Measurements from ENCODE around the gene NACC2.

NACC2 gene

DNA sequence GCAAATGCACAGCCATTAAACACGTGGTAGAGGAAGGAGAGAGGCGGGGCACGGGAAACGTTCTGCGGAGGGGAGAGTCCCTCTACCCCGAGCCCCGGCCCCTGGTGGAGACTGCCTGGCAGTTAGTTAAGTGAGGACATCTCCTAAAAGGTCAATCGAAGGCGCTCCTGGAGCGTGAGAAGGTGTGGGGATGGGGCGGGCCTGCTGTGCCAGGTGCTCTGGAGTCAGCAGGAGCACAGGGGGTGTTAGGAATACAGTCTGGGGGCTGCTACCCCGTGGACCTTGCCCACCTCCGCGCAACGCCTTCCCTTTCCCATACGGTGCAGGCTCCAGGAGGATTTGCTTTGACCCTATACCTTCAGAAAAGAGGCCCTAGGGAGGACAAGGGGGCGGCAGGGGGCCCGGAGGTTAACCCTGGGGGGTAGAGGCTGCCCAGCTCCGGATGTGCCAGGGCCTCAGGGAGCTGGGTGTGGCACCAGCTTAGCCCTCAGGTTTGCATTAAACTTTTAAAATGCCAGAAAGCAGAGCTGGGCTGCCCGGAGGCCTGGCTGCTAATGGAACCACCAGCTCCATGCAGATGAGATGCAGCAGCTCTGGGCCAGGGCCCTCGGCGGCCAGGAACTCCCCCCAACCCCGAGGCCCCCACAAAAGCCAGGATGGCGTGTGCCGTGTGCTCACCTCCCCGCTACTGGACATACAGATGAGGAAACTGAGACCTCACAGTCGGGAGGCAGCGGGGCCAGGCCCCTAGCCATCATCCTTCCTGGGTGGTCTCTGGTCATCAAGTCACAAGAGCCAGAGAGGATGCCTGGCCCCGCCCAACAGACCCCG is 39.2 kb downstream of the NACC2 start:
- TF ChIP-seq, protein P1, sequence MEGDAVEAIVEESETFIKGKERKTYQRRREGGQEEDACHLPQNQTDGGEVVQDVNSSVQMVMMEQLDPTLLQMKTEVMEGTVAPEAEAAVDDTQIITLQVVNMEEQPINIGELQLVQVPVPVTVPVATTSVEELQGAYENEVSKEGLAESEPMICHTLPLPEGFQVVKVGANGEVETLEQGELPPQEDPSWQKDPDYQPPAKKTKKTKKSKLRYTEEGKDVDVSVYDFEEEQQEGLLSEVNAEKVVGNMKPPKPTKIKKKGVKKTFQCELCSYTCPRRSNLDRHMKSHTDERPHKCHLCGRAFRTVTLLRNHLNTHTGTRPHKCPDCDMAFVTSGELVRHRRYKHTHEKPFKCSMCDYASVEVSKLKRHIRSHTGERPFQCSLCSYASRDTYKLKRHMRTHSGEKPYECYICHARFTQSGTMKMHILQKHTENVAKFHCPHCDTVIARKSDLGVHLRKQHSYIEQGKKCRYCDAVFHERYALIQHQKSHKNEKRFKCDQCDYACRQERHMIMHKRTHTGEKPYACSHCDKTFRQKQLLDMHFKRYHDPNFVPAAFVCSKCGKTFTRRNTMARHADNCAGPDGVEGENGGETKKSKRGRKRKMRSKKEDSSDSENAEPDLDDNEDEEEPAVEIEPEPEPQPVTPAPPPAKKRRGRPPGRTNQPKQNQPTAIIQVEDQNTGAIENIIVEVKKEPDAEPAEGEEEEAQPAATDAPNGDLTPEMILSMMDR (IDR thresholded peaks at IDR 0.05; ENCODE audit: low read depth, low read length): no peak
- no peak for TF ChIP-seq EZH2phosphoT487 (IDR thresholded peaks at IDR 0.05; ENCODE audit: low read depth)

DNA sequence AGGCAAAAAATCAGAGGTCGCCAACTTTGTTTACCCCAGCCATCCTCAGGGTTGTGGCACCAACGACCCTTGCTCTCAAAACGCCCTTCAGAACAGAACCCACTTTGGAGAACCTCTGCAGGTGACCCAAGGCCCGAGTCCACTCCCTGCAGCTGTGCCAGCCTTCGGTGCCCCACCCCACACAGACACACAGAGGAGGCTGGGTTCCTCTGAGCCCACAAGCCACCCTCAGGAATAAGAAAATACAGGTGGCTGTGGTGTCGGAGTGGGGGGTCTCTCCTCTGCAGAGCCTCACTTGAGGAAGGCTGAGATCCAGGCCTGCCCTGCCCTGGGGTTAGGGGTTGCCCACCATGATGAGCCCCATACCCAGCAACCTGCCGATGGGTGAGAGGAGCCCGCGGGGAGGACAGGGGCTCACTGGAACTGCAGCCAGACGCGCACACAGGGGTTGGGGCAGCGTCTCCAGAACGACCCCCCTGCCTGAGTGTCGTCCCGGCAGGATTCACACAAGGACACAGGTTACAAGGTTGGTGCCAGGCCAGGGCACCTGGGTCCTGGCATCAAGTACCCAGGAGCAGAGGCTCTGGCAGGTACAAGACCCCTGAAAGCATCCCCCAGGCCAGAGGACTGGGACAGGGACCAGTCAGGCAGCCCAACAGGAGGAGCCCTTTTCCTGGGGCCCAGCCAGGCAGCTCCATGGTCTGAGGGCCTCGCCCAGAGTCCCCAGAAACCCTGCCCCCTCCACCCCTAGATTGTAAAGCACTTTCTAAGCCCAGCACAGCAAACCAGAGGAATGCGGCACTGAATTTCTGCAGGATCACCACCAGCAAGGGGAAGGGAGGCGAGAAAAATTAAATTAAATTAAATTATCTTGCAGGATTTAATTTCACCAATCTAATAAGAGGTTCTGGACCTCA is 40.0 kb downstream of the NACC2 start:
- H3K4me3 ChIP-seq (ENCODE audit: low read length): no peak overlapping the region
- H3K4me1 ChIP-seq (ENCODE audit: low read length): no peaks in the 10 kb centered on the region
- no peak overlapping the region for H3K4me2 ChIP-seq (ENCODE audit: low read length)

More for the DNA sequence above, 39.2 kb downstream of the NACC2 start:
- Histone ChIP-seq H3K4me2 (ENCODE audit: low read length) (no peak overlapping the region), H4K20me1 (ENCODE audit: insufficient read depth, low read length) (no peaks in the 10 kb centered on the region), H3K27ac (ENCODE audit: low read length) (no peak overlapping the region), H3K9ac (ENCODE audit: low read length) (no peak overlapping the region), H3K36me3 (replicated peaks; ENCODE audit: low read depth, low read length) (no peaks in the 10 kb centered on the region), H3K27me3 (ENCODE audit: low read depth, low read length) (peaks cover 7% of the 10 kb centered on the region; the same call in 1 of the 2 replicates), H3K4me3 (ENCODE audit: low read length) (no peak overlapping the region), H3K9me3 (ENCODE audit: insufficient read depth, low read length) (no peaks in the 10 kb centered on the region), H2AFZ (ENCODE audit: low read depth, low read length) (no peak overlapping the region), H3K79me2 (ENCODE audit: low read length) (no peaks in the 10 kb centered on the region), H3K4me1 (ENCODE audit: low read length) (no peaks in the 10 kb centered on the region)

DNA sequence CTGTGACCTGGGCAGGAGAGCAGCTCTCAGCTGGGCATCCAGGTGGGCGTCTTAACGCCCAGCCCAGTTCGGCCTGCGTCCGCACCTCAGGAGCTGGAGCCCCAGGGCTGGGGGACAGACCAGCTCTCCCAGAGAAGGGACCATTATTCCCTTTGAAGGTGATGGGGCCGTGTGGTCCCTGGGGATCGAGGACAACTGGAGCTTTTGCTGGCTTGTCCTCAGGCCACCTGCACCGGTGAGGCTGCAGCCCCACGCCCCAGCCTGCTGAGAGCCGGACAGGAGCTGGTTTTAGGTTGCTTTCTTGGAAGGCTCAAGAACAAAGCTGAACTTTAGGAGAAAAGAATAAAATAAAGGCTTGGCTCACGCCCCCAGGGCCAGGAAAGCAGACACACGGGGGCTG is 40.9 kb downstream of the NACC2 start:
- H3K4me3 ChIP-seq (ENCODE audit: low read length): no peak overlapping the region
- no peak overlapping the region for H2AFZ ChIP-seq (ENCODE audit: low read depth, low read length)
- H3K9ac ChIP-seq (ENCODE audit: low read length): no peak overlapping the region
- no peaks in the 10 kb centered on the region for H3K36me3 ChIP-seq (replicated peaks; ENCODE audit: low read depth, low read length)
- H3K27me3 ChIP-seq (ENCODE audit: low read depth, low read length): peaks cover 7% of the 10 kb centered on the region; the same call in 1 of the 2 replicates
- H3K79me2 ChIP-seq (ENCODE audit: low read length): no peaks in the 10 kb centered on the region
- H4K20me1 ChIP-seq (ENCODE audit: insufficient read depth, low read length): no peaks in the 10 kb centered on the region
- no peak overlapping the region for H3K4me2 ChIP-seq (ENCODE audit: low read length)
- no peak overlapping the region for H3K27ac ChIP-seq (ENCODE audit: low read length)
- H3K4me1 ChIP-seq (ENCODE audit: low read length): no peaks in the 10 kb centered on the region
- no peak for TF ChIP-seq EZH2phosphoT487 (IDR thresholded peaks at IDR 0.05; ENCODE audit: low read depth)
- TF ChIP-seq, protein P1 (IDR thresholded peaks at IDR 0.05; ENCODE audit: low read depth, low read length): no peak
- no peaks in the 10 kb centered on the region for H3K9me3 ChIP-seq (ENCODE audit: insufficient read depth, low read length)

More for the DNA sequence above, 40.0 kb downstream of the NACC2 start:
- H3K79me2 ChIP-seq (ENCODE audit: low read length): no peaks in the 10 kb centered on the region
- H3K36me3 ChIP-seq (replicated peaks; ENCODE audit: low read depth, low read length): no peaks in the 10 kb centered on the region
- peaks cover 7% of the 10 kb centered on the region; the same call in 1 of the 2 replicates for H3K27me3 ChIP-seq (ENCODE audit: low read depth, low read length)
- TF ChIP-seq EZH2phosphoT487 (IDR thresholded peaks at IDR 0.05; ENCODE audit: low read depth): no peak
- TF ChIP-seq, protein P1 (IDR thresholded peaks at IDR 0.05; ENCODE audit: low read depth, low read length): no peak
- H3K27ac ChIP-seq (ENCODE audit: low read length): no peak overlapping the region
- no peaks in the 10 kb centered on the region for H3K9me3 ChIP-seq (ENCODE audit: insufficient read depth, low read length)
- no peaks in the 10 kb centered on the region for H4K20me1 ChIP-seq (ENCODE audit: insufficient read depth, low read length)
- no peak overlapping the region for H3K9ac ChIP-seq (ENCODE audit: low read length)
- no peak overlapping the region for H2AFZ ChIP-seq (ENCODE audit: low read depth, low read length)

DNA sequence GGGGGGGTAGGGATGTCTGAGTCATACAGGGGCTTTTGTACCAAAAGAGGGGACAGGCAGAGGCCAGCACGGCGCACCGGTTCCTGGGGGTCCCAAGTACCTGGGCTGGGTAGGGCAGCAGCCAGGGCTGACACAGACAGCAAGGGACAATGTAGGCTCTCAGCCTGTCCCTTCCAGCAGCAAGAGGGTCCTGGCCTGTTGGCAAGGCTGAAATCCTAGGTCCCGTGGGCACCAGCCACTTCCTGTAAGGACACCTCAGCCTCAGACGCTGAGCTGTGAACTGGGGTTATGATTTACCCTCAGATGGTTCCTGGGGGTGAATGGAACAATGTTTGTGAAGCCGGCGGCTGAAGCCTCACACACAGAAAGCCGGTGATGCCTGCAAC is 41.3 kb downstream of the NACC2 start:
- H3K79me2 ChIP-seq (ENCODE audit: low read length): no peaks in the 10 kb centered on the region
- H3K9ac ChIP-seq (ENCODE audit: low read length): no peak overlapping the region
- H3K27ac ChIP-seq (ENCODE audit: low read length): no peak overlapping the region
- no peak overlapping the region for H2AFZ ChIP-seq (ENCODE audit: low read depth, low read length)
- no peak overlapping the region for H3K4me2 ChIP-seq (ENCODE audit: low read length)
- no peaks in the 10 kb centered on the region for H3K36me3 ChIP-seq (replicated peaks; ENCODE audit: low read depth, low read length)
- H3K9me3 ChIP-seq (ENCODE audit: insufficient read depth, low read length): no peaks in the 10 kb centered on the region
- no peaks in the 10 kb centered on the region for H4K20me1 ChIP-seq (ENCODE audit: insufficient read depth, low read length)
- H3K27me3 ChIP-seq (ENCODE audit: low read depth, low read length): peaks cover 7% of the 10 kb centered on the region; the same call in 1 of the 2 replicates
- H3K4me1 ChIP-seq (ENCODE audit: low read length): no peaks in the 10 kb centered on the region
- TF ChIP-seq, protein P1 (IDR thresholded peaks at IDR 0.05; ENCODE audit: low read depth, low read length): no peak
- H3K4me3 ChIP-seq (ENCODE audit: low read length): no peak overlapping the region

Measured in OCI-LY3 (cell line).